ENCODE results near the gene WFDC2.

Gene WFDC2

GRCh38 chr20:45501600-45501999 lies 32.0 kb downstream of the WFDC2 start:
- no peak for DNase-seq

- no peak for DNase-seq
Observed at GRCh38 chr20:45502561-45502960, 33.0 kb downstream of the WFDC2 start.

GRCh38 chr20:45503403-45503802 lies 33.9 kb downstream of the WFDC2 start:
- no peak for DNase-seq

GRCh38 chr20:45506398-45506797 lies 36.8 kb downstream of the WFDC2 start:
- no peak for DNase-seq

- no peak for DNase-seq
Observed at GRCh38 chr20:45507011-45507820, 37.7 kb downstream of the WFDC2 start.

- no peak for DNase-seq
Observed at GRCh38 chr20:45508068-45508886, 38.7 kb downstream of the WFDC2 start.

- DNase-seq, result no peak
Observed at GRCh38 chr20:45509091-45509490, 39.5 kb downstream of the WFDC2 start.

GRCh38 chr20:45510242-45510862 lies 40.8 kb downstream of the WFDC2 start:
- DNase-seq, result no peak

GRCh38 chr20:45515147-45515913 lies 45.8 kb downstream of the WFDC2 start, which contains the start of gene SPINT3:
SPINT3 (minus strand) TSS chr20:45515622; CDS start chr20:45515608, 14 bp downstream.
- DNase-seq, result no peak

- no peak for DNase-seq
Observed at GRCh38 chr20:45518282-45518681, 48.7 kb downstream of the WFDC2 start.

- DNase-seq, result no peak
Observed at GRCh38 chr20:45523821-45524220, 54.3 kb downstream of the WFDC2 start.

GRCh38 chr20:45527294-45527693 lies 57.7 kb downstream of the WFDC2 start:
- DNase-seq, result no peak

Measured in NCI-H1092 treated with DMSO at 0.1 percent for 48 hours (cell line).